NT2/D1 (cell line): Measurements from ENCODE around the gene C2orf68.

Source experiments
- DNase-seq: peaks from one replicate; pipeline ENCODE4 v3.0.0-alpha.2; 2011; ENCODE audit warnings: low read depth, low spot score
- H3K27me3 ChIP-seq: 2 replicates; pipeline ENCODE4 v1.6.0; 2011; ENCODE audit warnings: mild to moderate bottlenecking; ENCODE audit not compliant: insufficient read length, insufficient read depth
- H3K36me3 ChIP-seq: 2 replicates; pipeline ENCODE4 v1.6.1; 2011; ENCODE audit warnings: mild to moderate bottlenecking, low read length, mixed read lengths; ENCODE audit not compliant: insufficient read depth, insufficient read length
- H3K4me1 ChIP-seq: 2 replicates; pipeline ENCODE4 v1.5.1; 2011; ENCODE audit not compliant: insufficient read depth, insufficient read length
- H3K4me3 ChIP-seq: 2 replicates; pipeline ENCODE4 v1.5.1; 2011; ENCODE audit warnings: low read depth; ENCODE audit not compliant: insufficient read length
- H3K9ac ChIP-seq: 2 replicates; pipeline ENCODE4 v1.6.0; 2011; ENCODE audit warnings: low read depth; ENCODE audit not compliant: insufficient read length
- H3K9me3 ChIP-seq: 2 replicates; pipeline ENCODE4 v1.5.1; 2011; ENCODE audit warnings: mild to moderate bottlenecking, low read length; ENCODE audit not compliant: insufficient read depth
- SUZ12 ChIP-seq: IDR thresholded peaks from 2 replicates; pipeline ENCODE4 v1.6.1; 2011; ENCODE audit not compliant: insufficient read length, insufficient read depth; ENCODE audit errors: extremely low read depth
- YY1 ChIP-seq: IDR thresholded peaks from 2 replicates; pipeline ENCODE4 v1.6.1; 2011; ENCODE audit not compliant: insufficient read length, insufficient read depth
- ZNF274 ChIP-seq: IDR thresholded peaks from 2 replicates; pipeline ENCODE4 v1.6.1; 2011; ENCODE audit warnings: mild to moderate bottlenecking, low read depth, low read length

Gene C2orf68

DNA sequence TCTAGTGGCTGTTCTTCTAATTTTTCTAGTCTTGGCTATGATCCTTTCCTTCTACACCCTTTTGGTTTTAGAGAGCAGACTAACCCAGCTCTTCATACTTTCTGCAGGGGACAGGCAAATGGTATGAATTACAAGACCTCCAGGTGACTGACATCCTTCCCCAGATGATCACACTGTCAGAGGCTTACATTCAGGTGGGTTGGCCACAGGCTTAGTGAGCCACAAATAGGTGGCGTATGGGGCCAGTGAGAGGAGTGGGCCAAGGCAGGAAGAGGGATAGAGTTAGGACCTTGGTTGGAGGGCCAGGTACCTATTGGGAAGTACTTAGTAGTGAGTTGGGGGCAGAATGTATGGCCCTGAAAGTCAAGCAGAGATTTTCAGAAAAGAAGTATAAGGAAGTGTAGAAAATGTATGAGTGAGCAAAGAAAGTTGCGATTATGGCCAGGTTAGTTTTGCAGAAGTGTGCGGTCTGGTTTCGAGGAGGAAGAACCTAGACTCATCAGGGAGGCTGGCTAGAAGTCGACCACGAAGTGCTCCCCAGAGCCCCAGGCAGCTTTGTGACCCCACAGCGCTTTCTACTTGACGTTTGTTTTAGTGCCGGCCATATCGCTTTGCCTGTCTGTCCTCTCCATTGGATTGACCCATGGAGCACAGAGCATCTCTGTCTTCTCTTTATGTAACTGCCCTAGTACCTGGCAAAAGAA lies 36.1 kb upstream of the C2orf68 start:
- H3K9me3 ChIP-seq = no peaks in the 10 kb centered on the region
- DNase-seq = no peak
- H3K36me3 ChIP-seq = peaks cover 89% of the 10 kb centered on the region
- H3K9ac ChIP-seq = no peak overlapping the region
- no peaks in the 10 kb centered on the region for H3K4me1 ChIP-seq
- H3K27me3 ChIP-seq = no peaks in the 10 kb centered on the region
- TF ChIP-seq SUZ12 (no peak), ZNF274 (no peak), YY1 (no peak)
- H3K4me3 ChIP-seq = no peak overlapping the region

DNA sequence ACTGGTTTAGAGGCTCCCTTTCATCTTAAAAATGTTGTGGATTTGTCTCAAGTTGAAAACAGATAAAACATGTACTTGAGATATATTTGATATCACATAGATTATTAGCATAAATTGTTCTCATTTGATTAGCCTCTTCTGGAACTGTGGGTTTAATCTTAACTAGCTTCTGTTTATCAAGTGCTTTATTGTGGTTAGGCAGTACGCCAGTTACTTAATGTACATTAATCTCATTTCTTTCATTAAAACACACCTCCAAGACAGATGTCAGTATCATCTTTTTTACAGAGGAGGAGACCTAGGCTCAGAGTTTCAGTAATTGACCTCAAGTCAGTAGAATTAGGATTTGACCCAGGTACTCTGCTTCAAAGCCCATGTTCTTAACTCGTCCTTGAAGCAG lies 34.3 kb upstream of the C2orf68 start:
- Histone ChIP-seq H3K4me3 (no peak overlapping the region), H3K9ac (no peak overlapping the region), H3K27me3 (no peaks in the 10 kb centered on the region), H3K36me3 (peaks cover 93% of the 10 kb centered on the region), H3K9me3 (no peaks in the 10 kb centered on the region), H3K4me1 (no peaks in the 10 kb centered on the region)
- no peak for DNase-seq
- no peak for TF ChIP-seq SUZ12
- no peak for TF ChIP-seq YY1
- TF ChIP-seq ZNF274 = no peak

DNA sequence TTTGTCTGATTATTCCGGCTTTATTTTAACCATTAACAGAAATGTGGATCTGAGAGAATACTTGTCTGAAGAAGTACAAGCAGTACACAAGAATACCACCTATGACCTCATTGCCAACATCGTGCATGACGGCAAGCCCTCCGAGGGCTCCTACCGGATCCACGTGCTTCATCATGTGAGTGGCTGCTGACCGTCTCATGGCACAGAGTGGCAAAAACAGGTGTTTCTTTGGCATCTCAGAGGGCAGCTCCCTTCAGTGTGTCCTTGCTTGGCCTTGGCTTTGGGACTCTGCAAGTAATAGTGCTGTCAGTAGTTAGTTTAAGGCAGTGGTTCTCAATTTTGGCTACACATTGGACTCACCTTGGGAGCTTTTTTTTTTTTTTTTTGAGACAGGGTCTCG lies 33.0 kb upstream of the C2orf68 start:
- Histone ChIP-seq H3K4me3 (no peak overlapping the region), H3K4me1 (no peaks in the 10 kb centered on the region), H3K36me3 (peaks cover 93% of the 10 kb centered on the region), H3K9me3 (no peaks in the 10 kb centered on the region), H3K27me3 (no peaks in the 10 kb centered on the region), H3K9ac (no peak overlapping the region)
- TF ChIP-seq YY1 = no peak
- TF ChIP-seq ZNF274 = no peak
- no peak for TF ChIP-seq SUZ12
- DNase-seq = no peak

DNA sequence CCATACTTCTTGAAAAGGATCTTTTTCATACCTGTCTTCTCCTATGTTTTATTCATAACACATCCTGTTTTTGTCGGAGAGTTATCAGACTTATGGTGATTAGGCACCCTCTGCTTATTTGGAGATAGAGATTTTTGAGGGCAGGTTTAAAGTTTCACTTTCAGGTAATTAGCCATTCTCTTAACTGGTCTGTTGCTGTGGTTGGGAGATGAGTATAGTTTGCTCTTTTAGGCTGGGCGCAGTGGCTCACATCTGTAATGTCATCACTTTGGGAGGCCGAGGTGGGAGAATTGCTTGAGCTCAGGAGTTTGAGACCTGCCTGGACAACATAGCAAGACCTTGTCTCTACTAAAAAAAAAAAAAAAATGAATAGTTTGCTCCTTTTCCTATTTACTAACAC lies 30.9 kb upstream of the C2orf68 start:
- Histone ChIP-seq H3K9me3 (no peaks in the 10 kb centered on the region), H3K27me3 (no peaks in the 10 kb centered on the region), H3K36me3 (peaks cover 92% of the 10 kb centered on the region), H3K4me3 (no peak overlapping the region), H3K9ac (no peak overlapping the region), H3K4me1 (no peaks in the 10 kb centered on the region)
- no peak for TF ChIP-seq YY1
- no peak for TF ChIP-seq SUZ12
- TF ChIP-seq ZNF274 = no peak
- no peak for DNase-seq

DNA sequence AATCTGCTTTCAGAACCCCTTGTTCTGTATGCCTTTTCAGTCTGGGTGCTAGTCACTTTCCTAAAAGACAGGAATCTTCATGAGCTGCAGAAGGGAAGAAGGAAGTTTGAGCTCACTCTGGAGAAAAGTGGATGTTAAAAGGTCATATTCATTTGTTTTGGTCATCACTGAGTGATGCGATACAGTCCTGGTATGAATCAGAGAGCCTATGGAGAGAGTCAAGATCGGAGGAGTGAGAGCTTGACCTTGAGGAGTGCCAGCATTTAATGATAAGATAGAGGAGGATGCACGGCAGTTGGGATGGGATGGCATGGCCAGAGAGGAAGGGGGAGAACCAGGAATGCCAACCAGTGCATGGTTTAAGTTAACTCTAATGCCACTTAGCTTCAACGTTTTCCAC lies 23.8 kb upstream of the C2orf68 start:
- Histone ChIP-seq H3K9me3 (no peaks in the 10 kb centered on the region), H3K36me3 (peaks cover 80% of the 10 kb centered on the region), H3K9ac (no peak overlapping the region), H3K4me3 (no peak overlapping the region), H3K27me3 (no peaks in the 10 kb centered on the region), H3K4me1 (no peaks in the 10 kb centered on the region)
- TF ChIP-seq SUZ12 (no peak), YY1 (no peak), ZNF274 (no peak)
- DNase-seq = no peak

DNA sequence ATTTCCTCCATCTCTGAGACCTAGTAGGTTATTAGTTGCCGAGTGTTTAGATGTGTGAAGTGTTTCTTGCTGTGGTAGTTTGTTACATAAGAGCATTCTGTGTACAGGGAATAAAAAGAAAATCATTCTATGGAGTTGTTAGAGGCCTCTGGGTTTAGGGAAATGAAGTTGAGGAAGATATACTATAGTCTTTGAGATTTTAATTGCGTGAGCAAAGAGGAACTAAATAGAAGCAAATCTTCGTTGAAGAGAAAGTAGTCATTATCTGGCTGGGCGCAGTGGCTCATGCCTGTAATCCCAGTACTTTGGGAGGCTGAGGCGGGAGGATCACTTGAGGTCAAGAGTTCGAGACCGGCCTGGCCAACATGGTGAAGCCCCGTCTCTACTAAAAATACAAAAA lies 23.1 kb upstream of the C2orf68 start:
- no peaks in the 10 kb centered on the region for H3K9me3 ChIP-seq
- H3K4me1 ChIP-seq = no peaks in the 10 kb centered on the region
- H3K4me3 ChIP-seq = no peak overlapping the region
- H3K36me3 ChIP-seq = peaks cover 84% of the 10 kb centered on the region
- TF ChIP-seq ZNF274 (no peak), SUZ12 (no peak), YY1 (no peak)
- H3K9ac ChIP-seq = no peak overlapping the region
- DNase-seq = no peak
- H3K27me3 ChIP-seq = no peaks in the 10 kb centered on the region

DNA sequence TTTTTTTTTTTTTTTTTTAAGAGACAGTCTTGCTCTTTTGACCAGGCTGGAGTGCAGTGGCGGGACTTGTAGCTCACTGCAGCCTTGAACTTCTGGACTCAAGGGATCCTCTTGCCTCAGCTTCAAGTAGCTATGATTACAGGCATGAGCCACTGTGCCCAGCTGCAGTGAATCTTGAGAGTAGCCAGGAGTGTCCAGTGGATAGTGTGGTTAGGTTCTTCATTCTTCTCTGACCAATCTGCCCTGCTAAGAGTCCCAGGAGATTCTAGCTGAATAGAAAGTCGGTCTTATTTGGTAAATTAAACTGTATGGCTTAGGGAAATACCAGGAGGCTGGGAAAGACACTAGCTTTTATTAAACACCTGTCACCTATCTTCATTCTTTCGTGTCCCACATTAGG lies 19.4 kb upstream of the C2orf68 start:
- Histone ChIP-seq H3K4me3 (no peak overlapping the region), H3K36me3 (peaks cover 80% of the 10 kb centered on the region), H3K4me1 (no peaks in the 10 kb centered on the region), H3K9me3 (no peaks in the 10 kb centered on the region), H3K9ac (no peak overlapping the region), H3K27me3 (no peaks in the 10 kb centered on the region)
- no peak for DNase-seq
- TF ChIP-seq SUZ12 (no peak), YY1 (no peak), ZNF274 (no peak)
